HPDE6-E6E7 (cell line): Measurements from ENCODE around the gene THSD4.
"Not testable (repeated sequence)": the region's sequence is repeated elsewhere in the genome, so short reads cannot be mapped to it uniquely, and the experiment has no call there.

Source experiments
- DNase-seq: peaks from one replicate; pipeline ENCODE4 v3.0.0; 2011; ENCODE audit warnings: missing footprints; ENCODE audit errors: extremely low spot score

THSD4 gene

GRCh38 chr15:71121442-71121841 lies 6.2 kb downstream of the THSD4 start:
- DNase-seq = no peak

- no peak for DNase-seq
These were observed 9.9 kb downstream of the THSD4 start for GRCh38 chr15:71124937-71125790.

- DNase-seq = no peak
These were observed 10.7 kb downstream of the THSD4 start for GRCh38 chr15:71125831-71126450.

- no peak for DNase-seq
These were observed 11.8 kb downstream of the THSD4 start for GRCh38 chr15:71127083-71127482.

- DNase-seq = not testable (repeated sequence)
These were observed 12.9 kb downstream of the THSD4 start for GRCh38 chr15:71128159-71128558.

GRCh38 chr15:71128939-71129562 lies 13.8 kb downstream of the THSD4 start:
- DNase-seq = no peak

GRCh38 chr15:71129669-71130068 lies 14.4 kb downstream of the THSD4 start:
- no peak for DNase-seq

- no peak for DNase-seq
These were observed 16.5 kb downstream of the THSD4 start for GRCh38 chr15:71131601-71132362.

- no peak for DNase-seq
These were observed 18.6 kb downstream of the THSD4 start for GRCh38 chr15:71133747-71134472.

- DNase-seq = no peak
These were observed 21.0 kb downstream of the THSD4 start for GRCh38 chr15:71136159-71136783.

- no peak for DNase-seq
These were observed 21.7 kb downstream of the THSD4 start for GRCh38 chr15:71136793-71137518.

- no peak for DNase-seq
These were observed 23.2 kb downstream of the THSD4 start for GRCh38 chr15:71138473-71138872.

GRCh38 chr15:71139241-71139640 lies 24.0 kb downstream of the THSD4 start:
- no peak for DNase-seq

- DNase-seq = no peak
These were observed 26.3 kb downstream of the THSD4 start for GRCh38 chr15:71141572-71141971.

GRCh38 chr15:71142780-71143179 lies 27.5 kb downstream of the THSD4 start:
- no peak for DNase-seq

- no peak for DNase-seq
These were observed 28.4 kb downstream of the THSD4 start for GRCh38 chr15:71143373-71144310.

- no peak for DNase-seq
These were observed 30.4 kb downstream of the THSD4 start for GRCh38 chr15:71145648-71146047.

- no peak for DNase-seq
These were observed 31.3 kb downstream of the THSD4 start for GRCh38 chr15:71146580-71146982.

GRCh38 chr15:71148048-71148447 lies 32.8 kb downstream of the THSD4 start:
- no peak for DNase-seq
